ENCODE measurements around the gene IGFN1.

Gene IGFN1

GRCh38 chr1:201186192-201186591 is 4.4 kb upstream of the IGFN1 start:
- DNase-seq, result no peak

DNA sequence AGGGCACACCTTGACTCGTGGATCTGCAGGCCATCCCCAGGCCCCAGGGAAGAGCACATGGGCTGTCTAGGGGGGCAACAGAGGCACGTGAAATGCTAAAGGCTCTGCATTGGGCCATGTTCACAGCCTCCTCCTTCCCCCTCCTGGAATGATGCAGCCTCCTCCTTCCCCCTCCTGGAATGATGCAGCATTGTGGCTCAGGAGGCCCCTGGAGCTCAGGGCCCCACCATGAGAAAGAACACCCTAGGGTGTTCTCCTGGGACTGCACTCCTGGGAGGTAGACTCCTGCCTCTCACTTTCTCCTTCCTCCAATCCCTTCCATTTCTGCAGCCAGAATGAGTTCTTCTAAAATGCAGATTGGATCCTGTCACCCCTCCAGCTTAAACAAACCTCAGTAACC is 1.5 kb upstream of the IGFN1 start:
- DNase-seq, result no peak

DNA sequence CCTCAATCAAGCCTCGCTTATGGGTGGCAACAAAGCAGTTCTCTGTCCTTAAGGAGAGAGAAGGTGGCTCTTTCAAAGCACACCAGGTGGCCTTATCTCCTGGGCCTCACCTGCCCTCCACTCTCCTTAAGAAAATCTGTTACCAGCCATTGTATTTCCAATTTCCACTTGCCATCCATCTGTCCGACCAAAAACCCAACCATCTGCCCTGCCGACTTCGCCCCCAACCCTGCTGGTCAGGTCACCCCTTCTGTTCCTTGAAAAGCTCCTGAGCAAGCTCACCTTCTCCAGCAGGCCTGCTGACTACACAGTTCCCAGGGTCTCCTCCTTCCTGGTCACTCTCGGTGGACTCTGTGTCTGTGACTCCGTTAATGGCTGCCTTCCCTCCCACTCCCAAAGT is 619 bp upstream of the IGFN1 start:
- no peak for DNase-seq

- peak; percentile 95 for DNase-seq
Measured at GRCh38 chr1:201191653-201192260, 1.1 kb downstream of the IGFN1 start.

- peak; percentile 95 for DNase-seq
Measured at GRCh38 chr1:201192261-201192788, 1.7 kb downstream of the IGFN1 start.

DNA sequence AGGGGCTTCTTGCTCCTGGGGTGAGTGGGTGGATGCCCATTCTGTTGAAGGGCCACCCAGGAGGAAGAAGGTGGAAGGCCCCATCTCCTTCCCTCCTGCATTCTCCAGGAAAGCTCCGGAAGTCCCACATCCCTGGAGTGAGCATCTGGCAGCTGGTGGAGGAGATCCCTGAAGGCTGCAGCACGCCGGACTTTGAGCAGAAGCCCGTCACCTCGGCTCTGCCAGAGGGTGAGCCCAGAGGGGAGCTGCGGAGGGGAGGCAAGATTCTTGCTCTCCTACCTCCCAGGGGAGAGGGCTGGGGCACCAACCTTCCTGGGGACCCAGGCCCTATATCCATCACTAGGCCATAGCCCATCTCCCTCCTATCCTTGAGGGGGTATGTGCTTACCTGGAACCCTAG is 3.4 kb downstream of the IGFN1 start:
- DNase-seq, result no peak

DNA sequence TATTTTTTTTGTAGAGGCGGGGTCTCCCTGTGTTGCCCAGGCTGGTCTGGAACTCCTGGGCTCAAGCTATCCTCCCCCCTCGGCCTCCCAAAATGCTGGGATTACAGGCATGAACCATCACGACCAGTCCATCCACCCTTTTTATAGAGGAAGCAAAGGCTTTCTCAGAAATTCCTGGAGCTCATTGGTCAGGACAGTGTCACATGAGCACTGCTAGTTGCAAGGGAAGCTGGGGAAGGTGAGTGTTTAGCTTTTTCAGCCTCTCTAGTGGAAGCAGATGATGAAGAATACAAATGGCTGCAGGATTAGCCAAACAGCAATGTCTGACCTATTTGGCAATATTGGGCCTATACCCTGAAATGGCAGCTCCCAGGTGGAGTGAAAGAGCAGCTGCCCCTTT is 8.0 kb downstream of the IGFN1 start:
- no peak for DNase-seq

- DNase-seq, result no peak
Measured at GRCh38 chr1:201205036-201205435, 14.4 kb downstream of the IGFN1 start.

- DNase-seq, result no peak
Measured at GRCh38 chr1:201206176-201206575, 15.6 kb downstream of the IGFN1 start.

DNA sequence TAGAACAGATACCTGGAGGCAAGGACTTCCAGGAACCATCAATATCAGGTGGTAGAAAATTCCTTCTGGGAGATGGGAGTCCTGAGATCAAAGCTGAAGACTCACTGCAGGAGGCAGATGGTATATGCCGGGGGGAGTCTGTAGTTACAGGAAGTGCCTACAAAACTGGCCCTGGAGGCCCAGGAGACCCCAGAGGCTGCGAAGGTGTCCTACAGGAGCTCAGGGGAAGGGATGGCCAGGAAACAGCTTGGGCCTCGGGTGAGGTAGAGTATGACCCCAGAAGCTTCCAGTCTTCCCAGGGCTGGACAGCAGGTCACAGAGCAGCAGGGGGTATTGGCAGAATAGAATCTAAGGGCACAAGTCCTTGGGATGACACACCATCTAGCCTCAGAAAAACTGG is 16.4 kb downstream of the IGFN1 start:
- no peak for DNase-seq

DNA sequence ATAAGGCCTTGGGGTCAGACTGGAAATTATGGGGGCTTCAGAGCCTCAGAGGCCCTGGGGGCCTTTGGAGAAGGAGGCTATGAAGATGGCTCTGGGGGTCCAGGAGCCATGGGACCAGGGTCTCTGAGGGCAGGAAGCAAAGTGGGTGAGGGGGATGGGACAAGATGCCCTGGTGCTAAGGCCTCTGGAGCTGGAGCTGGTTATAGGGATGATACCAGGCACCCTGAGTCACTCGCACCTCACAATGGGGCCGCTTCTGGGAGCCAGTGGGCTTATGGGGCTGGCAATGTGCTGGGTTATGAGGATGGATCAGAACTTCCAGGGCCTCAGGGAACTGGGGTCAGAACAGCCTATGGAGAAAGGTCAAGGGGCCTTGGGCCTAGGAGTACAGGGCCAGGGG is 17.6 kb downstream of the IGFN1 start:
- DNase-seq, result no peak

- DNase-seq, result no peak
Measured at GRCh38 chr1:201212056-201212455, 21.4 kb downstream of the IGFN1 start.

GRCh38 chr1:201212461-201213055 is 21.9 kb downstream of the IGFN1 start:
- DNase-seq, result no peak

DNA sequence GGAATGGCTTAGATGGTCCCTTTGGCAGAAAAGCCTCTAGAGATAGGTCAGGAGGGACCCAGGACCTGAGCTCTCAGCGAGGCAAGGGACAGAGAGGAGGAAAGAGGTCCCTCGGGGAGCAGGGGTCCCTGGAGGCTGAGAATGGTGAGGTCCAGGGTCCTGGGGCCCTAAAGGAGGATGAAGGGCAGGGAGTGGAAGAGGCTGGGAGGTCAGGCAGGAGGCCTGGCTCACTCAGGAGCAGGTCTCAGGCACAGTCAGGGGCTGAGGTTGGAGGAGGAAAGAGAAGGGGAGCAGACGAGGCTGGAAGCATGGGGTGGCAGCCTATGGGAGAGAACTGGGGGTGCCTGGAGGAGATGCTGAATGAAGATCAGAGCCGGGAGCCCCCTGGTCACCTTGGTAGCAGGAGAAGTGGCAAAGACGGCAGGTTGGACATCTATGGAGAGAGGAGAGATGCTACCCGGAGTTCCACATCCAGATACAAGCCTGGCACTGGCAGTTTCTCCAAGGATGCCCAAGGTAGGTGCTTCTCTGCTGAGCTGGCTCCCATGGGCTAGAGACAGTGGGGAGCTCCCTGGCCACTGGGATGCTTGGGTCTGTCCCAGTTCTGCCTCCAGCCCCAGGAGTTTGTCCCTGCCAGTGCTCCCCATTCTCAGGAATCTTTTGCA is 22.6 kb downstream of the IGFN1 start:
- DNase-seq, result no peak

DNA sequence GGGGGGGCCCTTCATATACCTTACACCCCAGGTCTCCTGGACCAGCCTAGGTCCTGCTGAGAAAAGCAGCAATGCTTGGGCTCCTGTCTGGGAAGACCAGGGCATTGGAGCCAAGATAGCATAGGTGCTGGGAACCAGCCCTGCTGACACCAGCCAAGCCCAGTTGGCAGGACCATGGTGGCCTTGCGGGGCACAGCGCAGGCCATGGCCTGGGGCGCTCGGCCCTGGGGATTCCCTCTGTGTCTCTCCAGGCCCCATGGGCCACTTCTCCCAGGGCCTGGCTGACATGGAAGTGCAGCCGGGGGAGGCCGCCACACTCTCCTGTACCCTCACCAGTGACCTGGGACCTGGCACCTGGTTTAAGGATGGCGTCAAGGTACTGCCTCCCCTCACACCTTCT is 23.3 kb downstream of the IGFN1 start:
- no peak for DNase-seq

GRCh38 chr1:201214461-201214860 is 23.8 kb downstream of the IGFN1 start:
- no peak for DNase-seq

DNA sequence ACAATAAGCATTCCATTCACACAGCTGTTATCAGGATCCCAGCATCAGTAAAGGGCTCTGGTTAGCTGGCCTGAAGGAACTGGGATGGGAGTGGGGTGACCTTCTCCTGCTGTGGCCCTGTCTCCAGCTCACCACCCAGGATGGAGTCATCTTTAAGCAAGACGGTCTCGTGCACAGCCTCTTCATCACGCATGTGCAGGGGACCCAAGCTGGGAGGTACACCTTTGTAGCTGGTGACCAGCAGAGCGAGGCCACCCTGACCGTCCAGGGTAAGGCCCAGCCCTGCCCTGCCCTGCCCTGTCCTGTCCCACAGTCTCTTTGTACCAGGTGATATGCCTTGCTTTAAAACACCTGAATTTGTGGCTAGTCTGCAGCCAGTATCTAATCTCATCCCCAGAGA is 24.3 kb downstream of the IGFN1 start:
- no peak for DNase-seq

GRCh38 chr1:201215531-201216357 is 25.1 kb downstream of the IGFN1 start:
- no peak for DNase-seq

GRCh38 chr1:201216395-201217085 is 25.9 kb downstream of the IGFN1 start:
- DNase-seq, result no peak

GRCh38 chr1:201217146-201217545 is 26.5 kb downstream of the IGFN1 start:
- no peak for DNase-seq

GRCh38 chr1:201217851-201218250 is 27.2 kb downstream of the IGFN1 start:
- DNase-seq, result no peak

- DNase-seq, result no peak
Measured at GRCh38 chr1:201218409-201218808, 27.8 kb downstream of the IGFN1 start.

Measured in fibroblast of upper back skin (primary cell).